OCI-LY1 (cell line): Measurements from ENCODE around the gene MYO5B.

ENCODE experiments used
- H2AFZ ChIP-seq: fragments of 200-600 bp; sonication (generic), shearing (Covaris generic); 2 replicates; pipeline ENCODE4 v1.6.0; 2014; ENCODE audit warnings: antibody characterized with exemption, mild to moderate bottlenecking, low read length
- H3F3A ChIP-seq: fragments of 200-600 bp; sonication (generic), shearing (Covaris generic); 2 replicates; pipeline ENCODE4 v1.6.0; 2014; ENCODE audit warnings: mild to moderate bottlenecking, antibody characterized with exemption, low read length, moderate library complexity; ENCODE audit not compliant: insufficient read depth
- H3K27ac ChIP-seq: fragments of 200-600 bp; sonication (generic); 2 replicates; pipeline ENCODE4 v1.5.1; 2014; ENCODE audit warnings: low read length, mixed run types, mild to moderate bottlenecking, low read depth; ENCODE audit not compliant: poor library complexity, severe bottlenecking
- H3K27me3 ChIP-seq: fragments of 200-600 bp; sonication (generic); 2 replicates; pipeline ENCODE4 v1.6.0; 2014; ENCODE audit warnings: antibody characterized with exemption, mild to moderate bottlenecking, low read length, moderate library complexity; ENCODE audit not compliant: insufficient read depth
- H3K36me3 ChIP-seq: fragments of 200-600 bp; sonication (generic); 2 replicates; pipeline ENCODE4 v1.6.1; 2014; ENCODE audit warnings: mild to moderate bottlenecking, antibody characterized with exemption, low read length, moderate library complexity, mixed read lengths; ENCODE audit not compliant: insufficient read depth
- H3K4me1 ChIP-seq: fragments of 200-600 bp; sonication (generic); 2 replicates; pipeline ENCODE4 v1.5.1; 2014; ENCODE audit warnings: mild to moderate bottlenecking, low read length, moderate library complexity; ENCODE audit not compliant: insufficient read depth, severe bottlenecking
- H3K4me2 ChIP-seq: fragments of 200-600 bp; sonication (generic), shearing (Covaris generic); 2 replicates; pipeline ENCODE4 v1.6.1; 2014; ENCODE audit warnings: low read length
- H3K4me3 ChIP-seq: fragments of 200-600 bp; sonication (generic); 2 replicates; pipeline ENCODE4 v1.5.1; 2014; ENCODE audit warnings: low read length, low read depth, mild to moderate bottlenecking, mixed read lengths; ENCODE audit not compliant: poor library complexity, severe bottlenecking
- H3K79me2 ChIP-seq: fragments of 200-600 bp; shearing (Covaris generic); 2 replicates; pipeline ENCODE4 v1.6.1; 2016; ENCODE audit warnings: mixed run types, low read length, mixed read lengths; ENCODE audit not compliant: insufficient read depth
- H3K9ac ChIP-seq: fragments of 200-600 bp; sonication (generic), shearing (Covaris generic); 2 replicates; pipeline ENCODE4 v1.6.1; 2014; ENCODE audit warnings: mild to moderate bottlenecking, low read length, mixed read lengths
- H3K9me2 ChIP-seq: fragments of 200-600 bp; sonication (generic), shearing (Covaris generic); 2 replicates; pipeline ENCODE4 v1.6.1; 2014; ENCODE audit warnings: low read depth, mild to moderate bottlenecking, low read length, mixed read lengths
- H3K9me3 ChIP-seq: fragments of 200-600 bp; shearing (Covaris generic); 2 replicates; pipeline ENCODE4 v1.6.1; 2014; ENCODE audit warnings: low read length, mixed read lengths
- H4K20me1 ChIP-seq: fragments of 200-600 bp; sonication (generic), shearing (Covaris generic); 2 replicates; pipeline ENCODE4 v1.6.0; 2016; ENCODE audit warnings: mild to moderate bottlenecking, low read length; ENCODE audit not compliant: insufficient read depth
- CTCF ChIP-seq: fragments of 200-600 bp; sonication (generic), shearing (Covaris generic); IDR thresholded peaks from 2 replicates; pipeline ENCODE4 v1.5.1; 2017; ENCODE audit warnings: mild to moderate bottlenecking, antibody characterized with exemption, low read length, moderate library complexity, mixed read lengths
- EZH2 ChIP-seq: fragments of 200-600 bp; sonication (generic), shearing (Covaris generic); IDR thresholded peaks from 2 replicates; pipeline ENCODE4 v1.8.0; 2017; ENCODE audit warnings: borderline replicate concordance, mixed run types, mild to moderate bottlenecking, antibody characterized with exemption, low read length, moderate library complexity, mixed read lengths

Gene MYO5B

GRCh38 chr18:49970319-49970718, 224.6 kb downstream of the MYO5B start:
- Histone ChIP-seq H3K36me3 (no peaks in the 10 kb centered on the region), H3K9ac (no peak overlapping the region), H4K20me1 (no peaks in the 10 kb centered on the region), H3K9me3 (no peaks in the 10 kb centered on the region), H3K4me3 (no peak overlapping the region), H3F3A (no peaks in the 10 kb centered on the region), H2AFZ (no peak overlapping the region), H3K4me2 (no peak overlapping the region), H3K9me2 (no peaks in the 10 kb centered on the region), H3K4me1 (no peaks in the 10 kb centered on the region), H3K27ac (no peak overlapping the region), H3K79me2 (no peaks in the 10 kb centered on the region), H3K27me3 (no peaks in the 10 kb centered on the region; the same call in 1 of the 2 replicates)
- TF ChIP-seq EZH2 (no peak), CTCF (no peak)

- no peak overlapping the region for H3K9ac ChIP-seq
- no peaks in the 10 kb centered on the region for H3K9me2 ChIP-seq
- no peak overlapping the region for H2AFZ ChIP-seq
- no peaks in the 10 kb centered on the region for H3F3A ChIP-seq
- no peaks in the 10 kb centered on the region for H3K79me2 ChIP-seq
- no peaks in the 10 kb centered on the region for H3K9me3 ChIP-seq
- H3K27me3 ChIP-seq, result no peaks in the 10 kb centered on the region
- TF ChIP-seq CTCF (no peak), EZH2 (no peak)
- H3K4me1 ChIP-seq, result no peaks in the 10 kb centered on the region
- H3K4me3 ChIP-seq, result no peak overlapping the region
- no peaks in the 10 kb centered on the region for H3K36me3 ChIP-seq
- H3K27ac ChIP-seq, result no peak overlapping the region
- H4K20me1 ChIP-seq, result no peaks in the 10 kb centered on the region
- no peak overlapping the region for H3K4me2 ChIP-seq
These were observed 226.2 kb downstream of the MYO5B start for GRCh38 chr18:49968644-49969309.

- no peak overlapping the region for H3K9ac ChIP-seq
- no peaks in the 10 kb centered on the region for H4K20me1 ChIP-seq
- TF ChIP-seq EZH2 (no peak), CTCF (no peak)
- H3F3A ChIP-seq, result no peaks in the 10 kb centered on the region
- H3K4me3 ChIP-seq, result no peak overlapping the region
- H2AFZ ChIP-seq, result no peak overlapping the region
- no peaks in the 10 kb centered on the region for H3K4me1 ChIP-seq
- H3K36me3 ChIP-seq, result no peaks in the 10 kb centered on the region
- H3K9me3 ChIP-seq, result no peaks in the 10 kb centered on the region
- no peaks in the 10 kb centered on the region for H3K9me2 ChIP-seq
- H3K27me3 ChIP-seq, result no peaks in the 10 kb centered on the region
- no peaks in the 10 kb centered on the region for H3K79me2 ChIP-seq
- H3K27ac ChIP-seq, result no peak overlapping the region
- H3K4me2 ChIP-seq, result no peak overlapping the region
These were observed 227.2 kb downstream of the MYO5B start for GRCh38 chr18:49967636-49968313.
